ENCODE data around the gene FBXL4.
A peak's percentile ranks its signal among the peaks of the same experiment; 100 is the strongest.

The FBXL4 gene

DNA sequence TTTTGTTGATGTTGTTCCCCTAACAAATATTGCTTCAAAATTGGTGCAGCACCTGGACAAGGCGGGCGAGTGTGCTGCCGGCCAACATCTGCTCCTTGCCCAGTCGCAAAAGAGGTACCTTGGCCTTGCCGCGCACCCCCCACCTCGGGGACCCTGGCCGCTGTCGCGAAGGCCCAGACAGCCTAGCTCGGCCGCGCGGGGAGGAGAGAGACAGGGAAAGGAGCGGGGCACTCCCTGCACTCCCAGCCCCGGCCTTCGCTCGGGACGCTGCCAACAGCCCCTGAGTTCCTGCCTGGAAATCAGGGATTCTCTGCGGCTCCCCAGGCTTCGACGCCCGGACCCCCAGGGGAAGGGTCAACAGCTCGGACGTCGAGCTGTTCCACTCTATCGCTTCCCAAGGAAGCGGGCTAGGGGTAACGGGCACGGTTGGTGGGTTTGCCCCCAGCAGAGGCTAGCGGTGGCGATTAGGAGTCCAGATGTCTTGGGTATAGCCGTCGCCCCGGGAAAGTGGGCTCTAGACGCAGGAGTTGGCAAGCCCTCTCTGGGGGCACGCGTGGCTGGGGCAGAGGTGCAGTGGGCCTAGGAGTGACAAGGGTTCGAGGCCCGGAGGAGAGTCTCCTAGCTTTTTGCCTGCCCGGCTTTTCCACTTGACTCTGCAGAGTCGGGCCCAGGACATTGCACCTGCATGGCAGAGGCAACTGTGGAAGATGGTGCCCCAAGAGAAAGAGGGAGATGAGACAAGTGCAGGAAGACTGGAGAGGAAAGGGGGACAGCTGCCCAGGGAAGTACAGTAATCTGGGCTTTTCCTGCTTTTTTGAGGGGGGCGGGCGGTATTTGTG is 105.2 kb downstream of the FBXL4 start:
- no peak for DNase-seq
- Histone ChIP-seq H3K4me1 (no peaks in the 10 kb centered on the region), H3K36me3 (no peaks in the 10 kb centered on the region), H3K27me3 (peaks cover 89% of the 10 kb centered on the region), H3K4me3 (ENCODE audit: low read depth, low read length) (no peak overlapping the region), H3K9me3 (no peaks in the 10 kb centered on the region)
- TF ChIP-seq, protein P1, sequence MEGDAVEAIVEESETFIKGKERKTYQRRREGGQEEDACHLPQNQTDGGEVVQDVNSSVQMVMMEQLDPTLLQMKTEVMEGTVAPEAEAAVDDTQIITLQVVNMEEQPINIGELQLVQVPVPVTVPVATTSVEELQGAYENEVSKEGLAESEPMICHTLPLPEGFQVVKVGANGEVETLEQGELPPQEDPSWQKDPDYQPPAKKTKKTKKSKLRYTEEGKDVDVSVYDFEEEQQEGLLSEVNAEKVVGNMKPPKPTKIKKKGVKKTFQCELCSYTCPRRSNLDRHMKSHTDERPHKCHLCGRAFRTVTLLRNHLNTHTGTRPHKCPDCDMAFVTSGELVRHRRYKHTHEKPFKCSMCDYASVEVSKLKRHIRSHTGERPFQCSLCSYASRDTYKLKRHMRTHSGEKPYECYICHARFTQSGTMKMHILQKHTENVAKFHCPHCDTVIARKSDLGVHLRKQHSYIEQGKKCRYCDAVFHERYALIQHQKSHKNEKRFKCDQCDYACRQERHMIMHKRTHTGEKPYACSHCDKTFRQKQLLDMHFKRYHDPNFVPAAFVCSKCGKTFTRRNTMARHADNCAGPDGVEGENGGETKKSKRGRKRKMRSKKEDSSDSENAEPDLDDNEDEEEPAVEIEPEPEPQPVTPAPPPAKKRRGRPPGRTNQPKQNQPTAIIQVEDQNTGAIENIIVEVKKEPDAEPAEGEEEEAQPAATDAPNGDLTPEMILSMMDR (IDR thresholded peaks at IDR 0.05; ENCODE audit: low read depth, low read length): no peak

GRCh38 chr6:98841621-98842341 is 106.0 kb downstream of the FBXL4 start:
- Histone ChIP-seq H3K27me3 (peaks cover 89% of the 10 kb centered on the region), H3K4me3 (ENCODE audit: low read depth, low read length) (no peak overlapping the region), H3K4me1 (no peaks in the 10 kb centered on the region), H3K36me3 (no peaks in the 10 kb centered on the region), H3K9me3 (no peaks in the 10 kb centered on the region)
- DNase-seq: no peak
- TF ChIP-seq, protein P1 (IDR thresholded peaks at IDR 0.05; ENCODE audit: low read depth, low read length): no peak

DNA sequence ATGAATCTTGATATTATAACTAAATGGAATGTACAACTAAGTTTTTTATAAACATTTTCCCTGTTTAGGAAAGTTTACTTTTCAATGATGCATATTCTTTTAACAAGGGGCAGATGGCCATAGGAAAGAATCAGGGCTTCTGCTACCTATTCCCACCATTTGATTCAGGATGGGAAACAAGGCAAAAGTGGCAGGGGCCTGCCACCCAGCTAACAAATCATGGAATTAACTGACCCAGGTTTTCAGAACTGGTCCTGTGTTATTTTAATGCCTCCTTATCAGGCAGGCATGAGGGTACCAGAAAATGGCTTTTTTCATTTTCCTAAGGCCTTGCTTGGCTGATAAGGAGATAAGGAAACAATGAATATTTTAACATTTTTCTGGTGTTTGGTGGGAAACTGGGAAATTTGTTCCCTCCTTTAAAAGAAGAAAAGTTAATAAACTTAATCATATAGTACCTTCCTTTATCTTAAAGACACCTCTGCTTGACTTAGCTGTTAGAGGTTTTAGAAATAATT is 106.7 kb downstream of the FBXL4 start:
- Histone ChIP-seq H3K36me3 (no peaks in the 10 kb centered on the region), H3K9me3 (no peaks in the 10 kb centered on the region), H3K4me3 (ENCODE audit: low read depth, low read length) (no peak overlapping the region), H3K27me3 (peaks cover 89% of the 10 kb centered on the region), H3K4me1 (no peaks in the 10 kb centered on the region)
- DNase-seq: no peak
- TF ChIP-seq, protein P1 (IDR thresholded peaks at IDR 0.05; ENCODE audit: low read depth, low read length): no peak

DNA sequence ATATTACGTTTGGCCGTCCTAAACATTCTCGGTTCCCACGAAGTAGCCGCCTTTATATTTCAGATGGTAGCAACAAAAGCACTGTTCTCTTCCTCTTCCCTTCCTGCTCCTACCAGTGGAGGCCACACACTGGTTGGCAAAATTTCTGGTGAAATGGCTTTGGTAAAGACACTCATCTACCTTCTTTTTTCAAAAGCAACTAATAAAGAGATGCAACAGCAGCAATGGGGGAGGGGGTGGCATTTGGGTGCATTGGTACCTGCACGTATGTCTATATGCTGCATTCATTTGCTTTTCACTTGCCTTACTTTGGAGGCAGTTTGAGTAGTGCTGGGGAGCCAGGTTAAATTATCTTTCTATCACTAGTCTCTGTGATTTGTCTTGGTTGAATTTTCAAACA is 107.4 kb downstream of the FBXL4 start:
- Histone ChIP-seq H3K9me3 (no peaks in the 10 kb centered on the region), H3K36me3 (no peaks in the 10 kb centered on the region), H3K27me3 (peaks cover 91% of the 10 kb centered on the region), H3K4me1 (no peaks in the 10 kb centered on the region), H3K4me3 (ENCODE audit: low read depth, low read length) (no peak overlapping the region)
- TF ChIP-seq, protein P1 (IDR thresholded peaks at IDR 0.05; ENCODE audit: low read depth, low read length): no peak
- no peak for DNase-seq

DNA sequence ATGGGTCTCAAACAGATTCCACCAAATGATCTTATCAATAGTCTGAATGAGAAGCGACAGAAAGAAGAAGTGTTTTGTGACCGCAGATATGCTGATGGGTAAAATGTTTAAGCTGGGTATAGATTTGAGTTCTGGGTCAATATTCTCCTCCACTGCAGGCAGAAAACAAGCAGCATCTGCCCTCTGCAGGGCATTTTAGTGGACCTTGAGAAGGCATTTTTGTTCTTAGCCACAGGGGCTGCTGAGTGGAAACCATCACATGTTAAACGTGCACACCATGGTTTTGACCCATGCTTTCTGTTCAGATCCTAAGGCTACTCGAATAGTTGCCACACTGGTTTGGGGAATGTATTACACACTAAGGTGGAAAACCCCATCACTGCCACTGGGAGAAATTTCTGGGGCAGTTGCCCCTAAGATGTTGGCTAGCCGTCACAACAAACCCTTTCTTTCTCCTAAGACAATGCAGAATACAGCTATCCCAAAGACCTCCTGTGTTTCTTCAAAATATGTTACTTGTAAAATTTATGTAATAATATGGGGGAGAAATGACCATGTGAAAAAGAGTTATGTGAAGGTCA is 107.9 kb downstream of the FBXL4 start:
- DNase-seq: no peak
- Histone ChIP-seq H3K9me3 (no peaks in the 10 kb centered on the region), H3K4me1 (no peaks in the 10 kb centered on the region), H3K4me3 (ENCODE audit: low read depth, low read length) (no peak overlapping the region), H3K27me3 (peaks cover 92% of the 10 kb centered on the region), H3K36me3 (no peaks in the 10 kb centered on the region)
- TF ChIP-seq, protein P1 (IDR thresholded peaks at IDR 0.05; ENCODE audit: low read depth, low read length): peak; percentile 72
